Measurements from ENCODE around the gene PPM1N. TPM values are rescaled to one million over a fixed set of nuclear protein-coding genes. Genes with fewer than 3 reads are reported as not detected.

PPM1N gene
- polyA plus RNA-seq, 1 donor (not counting 4 experiments of a cell fraction or from before 2014, with no cell fraction given) = 1.9 TPM

- no peak for DNase-seq (ENCODE audit: low read depth, low spot score)
- H3K4me1 ChIP-seq (ENCODE audit: control insufficient read depth, extremely low read depth, insufficient read depth, low read length) = peaks cover 14% of the 10 kb centered on the region
Measured at GRCh38 chr19:45488708-45489107, 9.5 kb upstream of the PPM1N start.

DNA sequence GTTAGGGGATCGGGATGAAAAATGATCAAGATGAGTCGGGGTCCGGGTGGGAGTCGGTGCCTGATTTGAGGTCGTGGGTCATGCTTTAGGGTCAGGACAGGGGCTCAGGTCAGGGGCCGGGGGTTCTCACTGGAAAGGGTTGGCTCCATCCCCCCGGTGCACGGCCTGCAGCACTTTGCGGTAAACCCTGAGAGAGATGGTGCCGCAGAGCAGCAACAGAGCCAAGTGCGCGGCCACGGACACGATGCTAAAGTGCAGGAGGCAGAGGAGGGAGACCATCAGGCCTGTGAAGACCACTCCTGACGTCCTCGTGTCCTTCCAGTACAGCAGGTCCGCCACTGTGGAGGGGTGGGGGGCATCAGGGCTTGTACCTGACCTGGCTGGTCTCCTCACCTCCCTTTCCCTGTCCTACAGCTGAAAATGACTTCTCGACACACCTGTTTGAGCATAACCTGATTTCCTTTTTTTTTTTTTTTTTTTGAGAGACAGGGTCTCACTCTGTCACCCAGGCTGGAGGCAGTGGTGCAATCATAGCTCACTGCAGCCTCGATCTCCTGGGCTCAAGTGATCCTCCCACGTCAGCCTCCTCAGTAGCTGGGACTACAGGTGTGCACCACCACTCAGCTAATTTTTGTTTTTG, 8.9 kb upstream of the PPM1N start:
- Histone ChIP-seq H3K9me1 (ENCODE audit: control insufficient read depth, extremely low read depth, insufficient read depth, low read length) (no peaks in the 10 kb centered on the region), H3K4me1 (ENCODE audit: control insufficient read depth, extremely low read depth, insufficient read depth, low read length) (peaks cover 14% of the 10 kb centered on the region), H3K4me3 (ENCODE audit: control insufficient read depth in 2 of 3, extremely low read depth in 1 of 3, insufficient read depth in 2 of 3, low read depth in 1 of 3, low read length in 3 of 3) (no peak overlapping the region), H3K27ac (ENCODE audit: control insufficient read depth, insufficient read depth, low read length) (no peak overlapping the region), H2AFZ (ENCODE audit: control insufficient read depth, low read length) (no peak overlapping the region), H3K79me2 (ENCODE audit: control insufficient read depth, insufficient read depth, low read length) (no peaks in the 10 kb centered on the region), H4K20me1 (ENCODE audit: control insufficient read depth, extremely low read depth, insufficient read depth, low read length) (no peaks in the 10 kb centered on the region), H3K9me3 (ENCODE audit: control insufficient read depth, low read depth, low read length) (no peaks in the 10 kb centered on the region), H3K9ac (ENCODE audit: control insufficient read depth, extremely low read depth, insufficient read depth, low read length) (no peak overlapping the region), H3K36me3 (ENCODE audit: control insufficient read depth in 2 of 2, extremely low read depth in 1 of 2, insufficient read depth in 2 of 2, low read length in 2 of 2) (peaks cover 0 to 5% of the 10 kb centered on the region in 2 experiments), H3K27me3 (ENCODE audit: control insufficient read depth, extremely low read depth, insufficient read depth, low read length) (no peaks in the 10 kb centered on the region), H3K4me2 (ENCODE audit: control insufficient read depth, extremely low read depth, insufficient read depth, low read depth, low read length) (no peak overlapping the region)
- FAIRE-seq (no peak), DNase-seq (ENCODE audit: low read depth, low spot score) (no peak)
- TF ChIP-seq EZH2 (IDR thresholded peaks at IDR 0.05; ENCODE audit: low read length) = no peak
- TF ChIP-seq, protein P1, sequence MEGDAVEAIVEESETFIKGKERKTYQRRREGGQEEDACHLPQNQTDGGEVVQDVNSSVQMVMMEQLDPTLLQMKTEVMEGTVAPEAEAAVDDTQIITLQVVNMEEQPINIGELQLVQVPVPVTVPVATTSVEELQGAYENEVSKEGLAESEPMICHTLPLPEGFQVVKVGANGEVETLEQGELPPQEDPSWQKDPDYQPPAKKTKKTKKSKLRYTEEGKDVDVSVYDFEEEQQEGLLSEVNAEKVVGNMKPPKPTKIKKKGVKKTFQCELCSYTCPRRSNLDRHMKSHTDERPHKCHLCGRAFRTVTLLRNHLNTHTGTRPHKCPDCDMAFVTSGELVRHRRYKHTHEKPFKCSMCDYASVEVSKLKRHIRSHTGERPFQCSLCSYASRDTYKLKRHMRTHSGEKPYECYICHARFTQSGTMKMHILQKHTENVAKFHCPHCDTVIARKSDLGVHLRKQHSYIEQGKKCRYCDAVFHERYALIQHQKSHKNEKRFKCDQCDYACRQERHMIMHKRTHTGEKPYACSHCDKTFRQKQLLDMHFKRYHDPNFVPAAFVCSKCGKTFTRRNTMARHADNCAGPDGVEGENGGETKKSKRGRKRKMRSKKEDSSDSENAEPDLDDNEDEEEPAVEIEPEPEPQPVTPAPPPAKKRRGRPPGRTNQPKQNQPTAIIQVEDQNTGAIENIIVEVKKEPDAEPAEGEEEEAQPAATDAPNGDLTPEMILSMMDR (optimal IDR thresholded peaks at IDR 0.05 in 1 of 3, IDR thresholded peaks at IDR 0.05 in 1 of 3, conservative IDR thresholded peaks at IDR 0.05 in 1 of 3; ENCODE audit: extremely low read depth in 1 of 3, insufficient read depth in 2 of 3, low read length in 3 of 3) = no peak
- dilution Hi-C loops (cut with MboI; ENCODE audit: extremely low pct_ligation_motif_present, low sequenced_read_pairs) = no loop called here

More at GRCh38 chr19:45488708-45489107, 9.5 kb upstream of the PPM1N start:
- Histone ChIP-seq H3K4me2 (ENCODE audit: control insufficient read depth, extremely low read depth, insufficient read depth, low read depth, low read length) (no peak overlapping the region), H3K27ac (ENCODE audit: control insufficient read depth, insufficient read depth, low read length) (no peak overlapping the region), H3K9me3 (ENCODE audit: control insufficient read depth, low read depth, low read length) (no peaks in the 10 kb centered on the region), H3K79me2 (ENCODE audit: control insufficient read depth, insufficient read depth, low read length) (no peaks in the 10 kb centered on the region), H3K4me3 (ENCODE audit: control insufficient read depth in 2 of 3, extremely low read depth in 1 of 3, insufficient read depth in 2 of 3, low read depth in 1 of 3, low read length in 3 of 3) (no peak overlapping the region), H3K9me1 (ENCODE audit: control insufficient read depth, extremely low read depth, insufficient read depth, low read length) (no peaks in the 10 kb centered on the region), H3K36me3 (ENCODE audit: control insufficient read depth in 2 of 2, extremely low read depth in 1 of 2, insufficient read depth in 2 of 2, low read length in 2 of 2) (peaks cover 0 to 1% of the 10 kb centered on the region in 2 experiments), H3K27me3 (ENCODE audit: control insufficient read depth, extremely low read depth, insufficient read depth, low read length) (no peaks in the 10 kb centered on the region), H3K9ac (ENCODE audit: control insufficient read depth, extremely low read depth, insufficient read depth, low read length) (no peak overlapping the region), H2AFZ (ENCODE audit: control insufficient read depth, low read length) (no peak overlapping the region), H4K20me1 (ENCODE audit: control insufficient read depth, extremely low read depth, insufficient read depth, low read length) (no peaks in the 10 kb centered on the region)
- dilution Hi-C loops (cut with MboI; ENCODE audit: extremely low pct_ligation_motif_present, low sequenced_read_pairs) = no loop called here
- no peak for FAIRE-seq
- TF ChIP-seq, protein P1 (optimal IDR thresholded peaks at IDR 0.05 in 1 of 3, IDR thresholded peaks at IDR 0.05 in 1 of 3, conservative IDR thresholded peaks at IDR 0.05 in 1 of 3; ENCODE audit: extremely low read depth in 1 of 3, insufficient read depth in 2 of 3, low read length in 3 of 3) = no peak
- no peak for TF ChIP-seq EZH2 (IDR thresholded peaks at IDR 0.05; ENCODE audit: low read length)

Measured in keratinocyte (primary cell).